HepG2 (cell line): ENCODE measurements around the gene BTBD3. TPM values are rescaled to one million over a fixed set of nuclear protein-coding genes. Genes with fewer than 3 reads are reported as not detected.
A peak's percentile ranks its signal among the peaks of the same experiment; 100 is the strongest.

Experiments
- ADNP ChIP-seq: sonication (generic); formaldehyde crosslinking; IDR thresholded peaks from 2 replicates; pipeline ENCODE4 v1.4.0; 2020; ENCODE audit warnings: missing genetic modification reagents
- AHDC1 ChIP-seq: sonication (generic); formaldehyde crosslinking; IDR thresholded peaks from 2 replicates; pipeline ENCODE4 v1.5.1; 2020; ENCODE audit warnings: mild to moderate bottlenecking, missing genetic modification reagents, borderline replicate concordance
- ASH2L ChIP-seq: fragments of 300-600, 200-600 bp; sonication (generic); IDR thresholded peaks from 2 replicates; pipeline ENCODE4 v1.7.0; 2017; ENCODE audit warnings: low read depth, mild to moderate bottlenecking, moderate library complexity, mixed read lengths, low read length; ENCODE audit not compliant: insufficient read length
- CBX1 ChIP-seq: IDR thresholded peaks from one replicate; pipeline ENCODE4 v1.6.1; 2016; ENCODE audit warnings: antibody characterized with exemption, low read depth
- CREBL2 ChIP-seq: sonication (generic); formaldehyde crosslinking; IDR thresholded peaks from 2 replicates; pipeline ENCODE4 v1.8.1; 2023; ENCODE audit warnings: missing genetic modification reagents, mild to moderate bottlenecking, borderline replicate concordance
- FOXO1 ChIP-seq: sonication (generic); formaldehyde crosslinking; IDR thresholded peaks from 2 replicates; pipeline ENCODE4 v1.4.0; 2020; ENCODE audit warnings: missing genetic modification reagents
- HNRNPL ChIP-seq: fragments of 200-400 bp; formaldehyde crosslinking; IDR thresholded peaks from 2 replicates; pipeline ENCODE4 v1.6.1; 2017; ENCODE audit warnings: mild to moderate bottlenecking, low read depth, low read length
- MTF2 ChIP-seq: sonication (generic); formaldehyde crosslinking; IDR thresholded peaks from 2 replicates; pipeline ENCODE4 v1.5.0; 2020; ENCODE audit warnings: missing genetic modification reagents, borderline replicate concordance
- NCOA2 ChIP-seq: sonication (generic); formaldehyde crosslinking; IDR thresholded peaks from 2 replicates; pipeline ENCODE4 v1.8.0; 2022; ENCODE audit warnings: inconsistent platforms
- PHF8 ChIP-seq: sonication (generic); formaldehyde crosslinking; IDR thresholded peaks from 2 replicates; pipeline ENCODE4 v1.5.0; 2020; ENCODE audit warnings: missing genetic modification reagents
- RARG ChIP-seq: sonication (generic); formaldehyde crosslinking; IDR thresholded peaks from 2 replicates; pipeline ENCODE4 v1.4.0; 2020; ENCODE audit warnings: low read depth, mild to moderate bottlenecking, missing genetic modification reagents
- REL ChIP-seq: sonication (generic); formaldehyde crosslinking; conservative IDR thresholded peaks from 2 replicates; pipeline ENCODE4 v1.8.0; 2022; ENCODE audit warnings: mild to moderate bottlenecking, missing genetic modification reagents, moderate library complexity
- RFXANK ChIP-seq: IDR thresholded peaks from 2 replicates; pipeline ENCODE4 v1.6.1; 2016
- SMYD3 ChIP-seq: sonication (generic); formaldehyde crosslinking; IDR thresholded peaks from 2 replicates; pipeline ENCODE4 v1.8.1; 2023; ENCODE audit warnings: mild to moderate bottlenecking, missing genetic modification reagents
- TRIM24 ChIP-seq: sonication (generic); formaldehyde crosslinking; IDR thresholded peaks from 2 replicates; pipeline ENCODE4 v1.8.0; 2022; ENCODE audit warnings: mild to moderate bottlenecking, missing genetic modification reagents
- U2AF2 ChIP-seq: fragments of 200-400 bp; formaldehyde crosslinking; IDR thresholded peaks from 2 replicates; pipeline ENCODE4 v1.6.1; 2017; ENCODE audit warnings: low read depth, mild to moderate bottlenecking, low read length
- ZNF264 ChIP-seq: sonication (generic); formaldehyde crosslinking; IDR thresholded peaks from 2 replicates; pipeline ENCODE4 v1.4.0; 2020; ENCODE audit warnings: missing genetic modification reagents
- ZSCAN29 ChIP-seq: sonication (generic); formaldehyde crosslinking; conservative IDR thresholded peaks from 2 replicates; pipeline ENCODE4 v1.4.0; 2020; ENCODE audit warnings: mild to moderate bottlenecking, missing genetic modification reagents
- polyA plus RNA-seq, 8 experiments: library from polyadenylated mRNA; depleted of rRNA in 3 of 8; stranded (reverse) in 7 of 8; unstranded in 1 of 8; fragments of >200 nt; fragmentation: Illumina TruSeq in 4 of 8; extraction: Trizol in 4 of 8; gene quantifications; 2 replicates each; pipeline versions ENCODE4 v1.2.1 to v1.2.3, GENCODE V29; 2011 to 2016; ENCODE audit warnings: low read depth in 4 of 8, missing spikeins in 1 of 8, mixed read lengths in 1 of 8; ENCODE audit not compliant: insufficient read depth in 1 of 8
- total RNA-seq, 5 experiments: library from RNA; depleted of rRNA; stranded (reverse); fragments of >200 nt; fragmentation: Illumina TruSeq; extraction: Trizol; gene quantifications; 2 replicates each; pipeline ENCODE4 v1.2.3, GENCODE V29; 2016; ENCODE audit warnings: low read depth in 1 of 5
- TF ChIP-seq, protein P1 (sequence below): sonication (generic); formaldehyde crosslinking; IDR thresholded peaks from 2 replicates; pipeline ENCODE4 v1.4.0; 2020; ENCODE audit warnings: mild to moderate bottlenecking, missing genetic modification reagents
- TF ChIP-seq, protein P2 (sequence below): sonication (generic); formaldehyde crosslinking; IDR thresholded peaks from 2 replicates; pipeline ENCODE4 v1.4.0; 2020; ENCODE audit warnings: missing genetic modification reagents
- TF ChIP-seq, protein P3 (sequence below): sonication (generic); formaldehyde crosslinking; IDR thresholded peaks from 2 replicates; pipeline ENCODE4 v1.5.1; 2020; ENCODE audit warnings: mild to moderate bottlenecking, missing genetic modification reagents, borderline replicate concordance

BTBD3 gene
- total and polyA plus RNA-seq, 2 of the 13 experiments (the other 11 are each of a cell fraction or from before 2014, with no cell fraction given): 32.2 to 41.8 TPM

DNA sequence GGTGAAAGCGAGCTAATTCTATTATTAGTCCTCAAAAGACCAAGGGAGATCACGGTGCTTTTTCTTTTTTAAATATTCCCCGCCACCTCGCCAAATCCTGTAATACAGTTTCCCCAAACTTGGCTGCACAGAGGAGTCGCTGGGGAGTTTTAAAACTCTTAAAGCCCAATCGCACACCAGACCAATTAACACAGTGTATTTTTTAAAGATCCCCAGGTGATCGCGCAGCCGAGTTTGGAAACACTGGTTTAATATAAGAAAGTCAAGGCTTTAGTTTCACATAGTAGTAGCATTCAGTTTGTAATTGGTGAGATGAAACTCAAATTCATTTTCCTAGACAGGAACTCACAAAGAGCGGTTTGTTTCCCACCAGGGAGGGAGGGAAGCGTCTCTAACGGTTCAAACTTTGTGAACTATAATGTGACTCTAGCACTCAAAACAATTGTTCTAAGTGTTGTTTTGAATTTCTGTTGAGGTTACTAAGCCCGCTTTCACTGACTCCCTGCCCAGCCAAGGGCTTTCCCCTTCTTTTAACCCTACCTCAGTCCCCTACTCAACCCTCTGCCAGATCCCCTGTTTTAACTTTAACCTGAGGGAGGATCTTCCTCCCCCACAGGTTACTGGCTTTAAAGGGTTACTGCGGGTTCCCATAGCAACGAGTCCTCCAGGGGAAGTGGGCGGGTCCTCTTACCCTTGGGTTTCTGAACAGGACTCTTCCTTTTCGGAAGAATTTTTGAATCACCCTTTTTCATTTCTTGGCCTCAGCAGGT is 25.7 kb upstream of the BTBD3 start (continued):
- TF ChIP-seq, protein P1, sequence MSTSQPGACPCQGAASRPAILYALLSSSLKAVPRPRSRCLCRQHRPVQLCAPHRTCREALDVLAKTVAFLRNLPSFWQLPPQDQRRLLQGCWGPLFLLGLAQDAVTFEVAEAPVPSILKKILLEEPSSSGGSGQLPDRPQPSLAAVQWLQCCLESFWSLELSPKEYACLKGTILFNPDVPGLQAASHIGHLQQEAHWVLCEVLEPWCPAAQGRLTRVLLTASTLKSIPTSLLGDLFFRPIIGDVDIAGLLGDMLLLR (CRISPR knock-in tag): no peak
- TF ChIP-seq MTF2 (no peak), CBX1 (no peak), RFXANK (CRISPR knock-in tag) (no peak), TRIM24 (no peak), FOXO1 (no peak), REL (no peak), ZNF264 (CRISPR knock-in tag) (0 out of 2 replicates have a peak, but pooled peaks have one; percentile 43), U2AF2 (peak; percentile 92), SMYD3 (CRISPR knock-in tag) (no peak), RARG (CRISPR knock-in tag) (no peak), CREBL2 (CRISPR knock-in tag) (no peak), AHDC1 (no peak), NCOA2 (CRISPR knock-in tag) (no peak; the same call in 1 of the 2 replicates), HNRNPL (no peak), ZSCAN29 (no peak), ASH2L (peak; percentile 21), PHF8 (CRISPR knock-in tag) (no peak; the same call in 1 of the 2 replicates), ADNP (CRISPR knock-in tag) (no peak)
- TF ChIP-seq, protein P2, sequence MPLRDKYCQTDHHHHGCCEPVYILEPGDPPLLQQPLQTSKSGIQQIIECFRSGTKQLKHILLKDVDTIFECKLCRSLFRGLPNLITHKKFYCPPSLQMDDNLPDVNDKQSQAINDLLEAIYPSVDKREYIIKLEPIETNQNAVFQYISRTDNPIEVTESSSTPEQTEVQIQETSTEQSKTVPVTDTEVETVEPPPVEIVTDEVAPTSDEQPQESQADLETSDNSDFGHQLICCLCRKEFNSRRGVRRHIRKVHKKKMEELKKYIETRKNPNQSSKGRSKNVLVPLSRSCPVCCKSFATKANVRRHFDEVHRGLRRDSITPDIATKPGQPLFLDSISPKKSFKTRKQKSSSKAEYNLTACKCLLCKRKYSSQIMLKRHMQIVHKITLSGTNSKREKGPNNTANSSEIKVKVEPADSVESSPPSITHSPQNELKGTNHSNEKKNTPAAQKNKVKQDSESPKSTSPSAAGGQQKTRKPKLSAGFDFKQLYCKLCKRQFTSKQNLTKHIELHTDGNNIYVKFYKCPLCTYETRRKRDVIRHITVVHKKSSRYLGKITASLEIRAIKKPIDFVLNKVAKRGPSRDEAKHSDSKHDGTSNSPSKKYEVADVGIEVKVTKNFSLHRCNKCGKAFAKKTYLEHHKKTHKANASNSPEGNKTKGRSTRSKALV (CRISPR knock-in tag): peak; percentile 79
- TF ChIP-seq, protein P3, sequence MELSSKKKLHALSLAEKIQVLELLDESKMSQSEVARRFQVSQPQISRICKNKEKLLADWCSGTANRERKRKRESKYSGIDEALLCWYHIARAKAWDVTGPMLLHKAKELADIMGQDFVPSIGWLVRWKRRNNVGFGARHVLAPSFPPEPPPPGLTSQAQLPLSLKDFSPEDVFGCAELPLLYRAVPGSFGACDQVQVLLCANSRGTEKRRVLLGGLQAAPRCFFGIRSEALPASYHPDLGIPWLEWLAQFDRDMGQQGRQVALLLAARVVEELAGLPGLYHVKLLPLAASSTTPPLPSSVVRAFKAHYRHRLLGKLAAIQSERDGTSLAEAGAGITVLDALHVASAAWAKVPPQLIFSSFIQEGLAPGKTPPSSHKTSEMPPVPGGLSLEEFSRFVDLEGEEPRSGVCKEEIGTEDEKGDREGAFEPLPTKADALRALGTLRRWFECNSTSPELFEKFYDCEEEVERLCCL (CRISPR knock-in tag): no peak
